GM12878 (cell line): ENCODE measurements around the gene CPHXL. TPM values are rescaled to one million over a fixed set of nuclear protein-coding genes. Genes with fewer than 3 reads are reported as not detected.

Source experiments
- ATAC-seq: fragments of 200-7000 bp; cut with Tn5 transposase; 3 replicates; pipeline ENCODE4 v1.9.1; 2020; ENCODE audit warnings: mild to moderate bottlenecking, moderate library complexity
- BruUV-seq: library from RNA; stranded (reverse); fragments of 400-500 nt; replicated peaks from 2 replicates; lab custom pipeline; 2021; lab: Mats Ljungman, UMichigan
- CTCF ChIA-PET: fragments of 300-600 bp; sonication (Branson Sonifier 250); formaldehyde crosslinking; extraction: SDS; loops from one replicate; lab custom pipeline; 2021; ENCODE audit warnings: inconsistent platforms; lab: Yijun Ruan, JAX
- POLR2A ChIA-PET: fragments of 350-600 bp; formaldehyde crosslinking; extraction: SDS; loops from one replicate; lab custom pipeline; 2021; ENCODE audit warnings: inconsistent platforms; lab: Charles Lee
- RAD21 ChIA-PET: fragments of 300-600 bp; sonication (Branson Sonifier 250); formaldehyde crosslinking; loops from one replicate; lab custom pipeline; 2023; ENCODE audit warnings: antibody characterized with exemption; ENCODE audit not compliant: unreplicated experiment; lab: Charles Lee
- SMC1A ChIA-PET: fragments of 300-600 bp; sonication (Branson Sonifier 250); formaldehyde crosslinking; loops from one replicate; lab custom pipeline; 2023; ENCODE audit not compliant: unreplicated experiment, uncharacterized antibody; lab: Charles Lee
- DNase-seq: peaks from one replicate; pipeline ENCODE4 v3.0.0-alpha.2; 2011; ENCODE audit warnings: low read depth, low spot score
- FAIRE-seq: peaks from 3 replicates; lab custom pipeline; 2011; peaks lifted over from hg19 to GRCh38; lab: Jason Lieb, UNC
- H2AFZ ChIP-seq: 2 replicates; pipeline ENCODE4 v1.6.0; 2011; ENCODE audit warnings: low read depth, low read length, control low read depth; ENCODE audit not compliant: control insufficient read depth
- H3K27ac ChIP-seq: 2 replicates; pipeline ENCODE4 v1.5.1; 2011; ENCODE audit warnings: control low read depth; ENCODE audit not compliant: control insufficient read depth, insufficient read depth
- H3K27me3 ChIP-seq, 2 experiments: replicated peaks in 1 of 2; 2 replicates each; pipeline versions ENCODE4 v1.6.0 to v1.6.1; 2011; ENCODE audit warnings: low read length in 1 of 2; ENCODE audit not compliant: control insufficient read depth in 2 of 2, insufficient read depth in 2 of 2
- H3K36me3 ChIP-seq, 2 experiments: 2 replicates each; pipeline ENCODE4 v1.5.1; 2011; ENCODE audit warnings: low read length in 1 of 2; ENCODE audit not compliant: control insufficient read depth in 2 of 2, insufficient read depth in 2 of 2
- H3K4me1 ChIP-seq: 2 replicates; pipeline ENCODE4 v1.6.1; 2011; ENCODE audit warnings: mild to moderate bottlenecking, low read length, moderate library complexity, mixed read lengths; ENCODE audit not compliant: control insufficient read depth, insufficient read depth
- H3K4me2 ChIP-seq: 2 replicates; pipeline ENCODE4 v1.6.0; 2011; ENCODE audit warnings: control low read depth; ENCODE audit not compliant: control insufficient read depth, insufficient read depth
- H3K4me3 ChIP-seq: fragments of 200-600 bp; sonication (generic); 2 replicates; pipeline ENCODE4 v1.5.1; 2016
- H3K79me2 ChIP-seq: 2 replicates; pipeline ENCODE4 v1.6.0; 2011; ENCODE audit warnings: low read length; ENCODE audit not compliant: control insufficient read depth, insufficient read depth
- H3K9ac ChIP-seq: 2 replicates; pipeline ENCODE4 v1.8.0; 2011; ENCODE audit warnings: low read length, control low read depth, mixed read lengths; ENCODE audit not compliant: control insufficient read depth, insufficient read depth
- H3K9me3 ChIP-seq: replicated peaks from 3 replicates; pipeline ENCODE4 v1.5.1; 2011; ENCODE audit warnings: mild to moderate bottlenecking, low read length; ENCODE audit not compliant: control insufficient read depth, insufficient read depth
- H4K20me1 ChIP-seq: 2 replicates; pipeline ENCODE4 v1.6.0; 2011; ENCODE audit not compliant: control insufficient read depth, insufficient read depth
- CBFB ChIP-seq: IDR thresholded peaks from 2 replicates; pipeline ENCODE4 v1.6.1; 2016; ENCODE audit warnings: antibody characterized with exemption, low read depth
- CHD1 ChIP-seq: IDR thresholded peaks from 2 replicates; pipeline ENCODE4 v1.6.1; 2012; ENCODE audit warnings: low read depth, low read length, improper control_type of control experiment
- EZH2 ChIP-seq: IDR thresholded peaks from 2 replicates; pipeline ENCODE4 v1.6.1; 2012; ENCODE audit warnings: low read depth, mild to moderate bottlenecking, control low read depth, inconsistent platforms, low read length, borderline replicate concordance; ENCODE audit not compliant: control insufficient read depth
- HSF1 ChIP-seq: fragments of 150-350 bp; IDR thresholded peaks from 2 replicates; pipeline ENCODE4 v1.6.1; 2014; ENCODE audit warnings: mild to moderate bottlenecking, low read depth, low read length
- JUND ChIP-seq: IDR thresholded peaks from 2 replicates; pipeline ENCODE4 v1.6.1; 2012; ENCODE audit warnings: low read depth, mild to moderate bottlenecking, low read length, improper control_type of control experiment, moderate library complexity
- NFYB ChIP-seq: IDR thresholded peaks from 2 replicates; pipeline ENCODE4 v1.6.1; 2011; ENCODE audit warnings: low read depth, mild to moderate bottlenecking, low read length, improper control_type of control experiment, moderate library complexity; ENCODE audit not compliant: insufficient read depth
- NR2F1 ChIP-seq: fragments of 450-650 bp; conservative IDR thresholded peaks from 2 replicates; pipeline ENCODE4 v1.6.1; 2017; ENCODE audit warnings: mild to moderate bottlenecking
- PAX8 ChIP-seq: fragments of 450-650 bp; IDR thresholded peaks from 2 replicates; pipeline ENCODE4 v1.6.1; 2017; ENCODE audit warnings: mild to moderate bottlenecking, moderate library complexity
- PKNOX1 ChIP-seq: fragments of 450-650 bp; IDR thresholded peaks from 2 replicates; pipeline ENCODE4 v1.6.1; 2016; ENCODE audit warnings: mild to moderate bottlenecking
- RB1 ChIP-seq: fragments of 450-650 bp; formaldehyde crosslinking; IDR thresholded peaks from 2 replicates; pipeline ENCODE4 v1.6.1; 2017; ENCODE audit warnings: mild to moderate bottlenecking, borderline replicate concordance
- RBBP5 ChIP-seq: fragments of 200-600 bp; sonication (generic); conservative IDR thresholded peaks from 2 replicates; pipeline ENCODE4 v1.6.1; 2016
- SMAD1 ChIP-seq: fragments of 450-650 bp; IDR thresholded peaks from 2 replicates; pipeline ENCODE4 v1.6.1; 2018; ENCODE audit warnings: mild to moderate bottlenecking, low read depth; ENCODE audit not compliant: partially characterized antibody
- SREBF2 ChIP-seq: IDR thresholded peaks from 2 replicates; pipeline ENCODE4 v1.6.1; 2012; ENCODE audit warnings: mild to moderate bottlenecking, low read length
- TCF12 ChIP-seq: IDR thresholded peaks from 2 replicates; pipeline ENCODE4 v1.6.1; 2011; ENCODE audit warnings: low read depth, mild to moderate bottlenecking, low read length
- YBX1 ChIP-seq: fragments of 450-650 bp; IDR thresholded peaks from 2 replicates; pipeline ENCODE4 v1.6.1; 2016; ENCODE audit warnings: antibody characterized with exemption
- ZBTB33 ChIP-seq: fragments of 450-650 bp; IDR thresholded peaks from 2 replicates; pipeline ENCODE4 v1.6.1; 2017; ENCODE audit warnings: mild to moderate bottlenecking
- WGBS: methylation state at CpG from one replicate; pipeline ENCODE4 v1.1.6; 2016; ENCODE audit warnings: low lambda C conversion rate; ENCODE audit not compliant: insufficient replicate concordance, insufficient coverage; ENCODE audit errors: missing lambda C conversion rate; 5-methylcytosine and 5-hydroxymethylcytosine counted together
- in situ Hi-C: fragments of 300-500 bp; cut with MboI; formaldehyde crosslinking; loops from 9 replicates; pipeline ENCODE4 v1.14.3; 2018; ENCODE audit warnings: mixed read lengths
- intact Hi-C: fragments of 100-400 bp; cut with micrococcal nuclease; formaldehyde crosslinking; loops from one replicate; pipeline ENCODE4 v1.14.2; 2022; ENCODE audit not compliant: unreplicated experiment
- polyA plus RNA-seq, 11 experiments: library from polyadenylated mRNA; depleted of rRNA in 4 of 11; unstranded in 6 of 11; stranded (reverse) in 5 of 11; fragments of >200 nt; fragmentation: Nextera tagmentation in 4 of 11; fragmentation: Illumina TruSeq in 1 of 11; extraction: Ambion mirVana in 4 of 11; extraction: Trizol in 1 of 11; gene quantifications; 1 replicate in 1 of 11; 2 replicates in 10 of 11; pipeline versions ENCODE4 v1.2.1 to v1.2.3, GENCODE V29; 2011 to 2016; ENCODE audit warnings: inconsistent platforms in 2 of 11, missing spikeins in 2 of 11, low read depth in 1 of 11
- total RNA-seq, 4 experiments: library from RNA; depleted of rRNA in 3 of 4; stranded (reverse); fragments of >200 nt in 3 of 4; fragmentation: Illumina TruSeq in 1 of 4; extraction: Trizol in 1 of 4; gene quantifications; 2 replicates each; pipeline versions ENCODE4 v1.2.1 to v1.2.3, GENCODE V29; 2013 to 2021

Gene CPHXL
- total and polyA plus RNA-seq, 10 of the 15 experiments (the other 5 are each of a cell fraction or from before 2014, with no cell fraction given) = 0.13 TPM; not detected in 9

- peaks cover 2% of the 10 kb centered on the region; the same call in 2 of the 3 replicates for H3K9me3 ChIP-seq
- no peak overlapping the region for H3K4me3 ChIP-seq
- SMC1A ChIA-PET = interaction anchor here (0.7 kb wide), 1 partner anchor 547 kb away, joined by 3 read pairs; no protein-coding TSS in a partner anchor
- no peak overlapping the region for H3K27ac ChIP-seq
- in situ Hi-C loops = no loop called here
- H3K27me3 ChIP-seq = no peaks in the 10 kb centered on the region
- no peak for TF ChIP-seq CBFB
- TF ChIP-seq NFYB = no peak
- no peak for TF ChIP-seq SMAD1
- no peak for TF ChIP-seq JUND
- no peak for TF ChIP-seq PKNOX1
- no peak for TF ChIP-seq HSF1
- TF ChIP-seq YBX1 = no peak
- no peak for TF ChIP-seq SREBF2
- TF ChIP-seq PAX8 = no peak
- TF ChIP-seq NR2F1 = no peak
- no peak for TF ChIP-seq TCF12
- TF ChIP-seq RBBP5 = no peak
- no peak for TF ChIP-seq CHD1
- TF ChIP-seq ZBTB33 = no peak
- TF ChIP-seq EZH2 = no peak
- no peak for TF ChIP-seq RB1
- TF ChIP-seq, all 136 proteins: peak for 0
- ChIA-PET POLR2A (no interaction called here), CTCF (interaction anchor here (0.6 to 0.7 kb wide), 2 partner anchors 36 to 37 kb away, joined by 3 read pairs; no protein-coding TSS in a partner anchor), RAD21 (no interaction called here)
- FAIRE-seq (no peak), DNase-seq (no peak), ATAC-seq (no peak)
- Histone ChIP-seq H3K36me3 (no peaks in the 10 kb centered on the region), H3K4me1 (peaks cover 3% of the 10 kb centered on the region; the same call in 1 of the 2 replicates), H3K9ac (no peak overlapping the region), H2AFZ (no peak overlapping the region), H3K4me2 (no peak overlapping the region), H4K20me1 (no peaks in the 10 kb centered on the region), H3K79me2 (no peaks in the 10 kb centered on the region)
- 60% methylated on average over 3 of the region's 3 CpGs for WGBS
- intact Hi-C loops = no loop called here
- no TSS peak for BruUV-seq
Observed at GRCh38 chr16:75746359-75746758, 20.1 kb upstream of the CPHXL start.
